Hematopoietic multipotent progenitor cell (in vitro differentiated cells): ENCODE data around the gene ZNF594. TPM values are rescaled to one million over a fixed set of nuclear protein-coding genes. Genes with fewer than 3 reads are reported as not detected.
"Not testable (repeated sequence)": the region's sequence is repeated elsewhere in the genome, so short reads cannot be mapped to it uniquely, and the experiment has no call there.

Source experiments
- DNase-seq, 3 donors: peaks; one replicate each; pipeline ENCODE4 v3.0.0-alpha.2; 2011 to 2015; ENCODE audit warnings: low read depth in 2 of 3, low spot score in 2 of 3
- total RNA-seq: library from RNA; depleted of rRNA; stranded (reverse); fragments of >200 nt; gene quantifications from one replicate; pipeline ENCODE4 v1.2.3, GENCODE V29; 2012

The ZNF594 gene
- total RNA-seq, 1 donor = 17.5 TPM

DNA sequence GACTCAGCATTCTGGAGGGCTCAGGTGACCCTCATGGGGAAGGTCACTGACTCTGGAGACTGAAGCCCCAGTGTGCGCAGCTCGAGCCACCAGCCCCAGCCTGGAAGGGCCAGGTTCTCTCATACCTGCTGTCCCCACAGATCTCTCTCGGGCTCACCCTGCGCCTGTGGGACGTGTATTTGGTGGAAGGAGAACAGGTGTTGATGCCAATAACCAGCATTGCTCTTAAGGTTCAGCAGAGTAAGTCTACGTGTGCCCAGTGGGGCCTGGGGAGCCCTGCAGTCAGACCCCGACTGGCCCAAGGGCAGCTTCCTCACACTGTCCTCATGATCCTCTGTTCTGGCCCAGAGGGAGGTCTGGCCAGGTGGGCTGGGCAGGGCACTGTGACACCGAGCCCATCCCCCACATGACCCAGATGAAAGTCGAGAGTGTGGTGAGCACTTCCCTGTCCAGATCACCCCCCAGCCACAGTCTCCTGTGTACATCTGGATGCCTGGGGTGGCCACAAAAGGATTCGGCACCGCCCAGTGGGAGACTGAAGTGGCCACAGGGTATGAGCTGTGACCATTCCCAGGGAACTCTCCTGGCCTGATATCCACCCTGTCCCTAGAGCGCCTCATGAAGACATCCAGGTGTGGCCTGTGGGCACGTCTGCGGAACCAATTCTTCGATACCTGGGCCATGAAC lies 54.0 kb downstream of the ZNF594 start:
- DNase-seq = not testable (repeated sequence)

- DNase-seq = not testable (repeated sequence)
These were observed 54.9 kb downstream of the ZNF594 start for GRCh38 chr17:5136580-5137412.

DNA sequence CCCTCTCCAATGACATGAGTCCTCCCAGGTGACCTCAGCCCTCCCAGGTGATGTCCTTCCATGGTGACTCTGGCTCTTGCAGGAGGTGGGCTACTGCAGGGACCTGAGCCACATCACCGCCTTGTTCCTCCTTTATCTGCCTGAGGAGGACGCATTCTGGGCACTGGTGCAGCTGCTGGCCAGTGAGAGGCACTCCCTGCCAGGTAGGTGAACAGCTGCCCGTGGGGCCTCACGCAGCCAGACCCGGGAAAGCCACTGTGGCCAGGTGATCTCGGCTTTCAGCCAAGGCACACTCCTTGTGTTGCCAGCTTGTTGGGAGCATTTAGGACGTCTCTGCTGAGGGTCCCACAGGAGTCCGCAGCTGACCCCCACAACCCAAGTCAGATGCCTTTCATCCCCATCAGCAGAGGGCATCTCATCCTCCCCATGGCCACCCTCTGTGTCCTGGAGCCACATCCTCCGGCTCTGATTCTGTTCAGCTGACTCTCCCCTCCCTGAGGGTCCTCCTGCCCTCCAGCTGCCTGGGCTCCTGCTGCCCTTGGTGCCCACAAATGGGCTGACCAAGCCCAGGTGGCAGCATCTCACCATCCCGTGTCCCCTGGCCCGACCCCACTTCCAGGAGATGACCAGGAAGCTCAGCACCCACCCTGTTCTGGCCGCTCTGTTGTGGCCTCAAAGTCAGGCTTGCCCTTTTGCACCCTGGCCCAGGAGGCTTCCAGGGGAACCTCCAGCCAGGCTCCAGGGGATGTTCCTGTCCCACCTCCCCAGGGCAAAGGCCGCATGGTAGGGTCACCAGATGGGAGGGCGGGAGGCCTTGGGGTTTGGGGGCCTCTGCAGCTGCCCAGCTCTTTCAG lies 55.7 kb downstream of the ZNF594 start:
- no peak for DNase-seq

- DNase-seq = not testable (repeated sequence)
These were observed 56.4 kb downstream of the ZNF594 start for GRCh38 chr17:5135131-5135712.

GRCh38 chr17:5134571-5134970 lies 57.1 kb downstream of the ZNF594 start:
- DNase-seq = not testable (repeated sequence)

GRCh38 chr17:5133961-5134360 lies 57.7 kb downstream of the ZNF594 start:
- DNase-seq = not testable (repeated sequence)

- no peak for DNase-seq
These were observed 58.4 kb downstream of the ZNF594 start for GRCh38 chr17:5133311-5133710.

- DNase-seq = peak in 1 of 3 donors; percentile 8
These were observed 59.0 kb downstream of the ZNF594 start for GRCh38 chr17:5132503-5133225.

DNA sequence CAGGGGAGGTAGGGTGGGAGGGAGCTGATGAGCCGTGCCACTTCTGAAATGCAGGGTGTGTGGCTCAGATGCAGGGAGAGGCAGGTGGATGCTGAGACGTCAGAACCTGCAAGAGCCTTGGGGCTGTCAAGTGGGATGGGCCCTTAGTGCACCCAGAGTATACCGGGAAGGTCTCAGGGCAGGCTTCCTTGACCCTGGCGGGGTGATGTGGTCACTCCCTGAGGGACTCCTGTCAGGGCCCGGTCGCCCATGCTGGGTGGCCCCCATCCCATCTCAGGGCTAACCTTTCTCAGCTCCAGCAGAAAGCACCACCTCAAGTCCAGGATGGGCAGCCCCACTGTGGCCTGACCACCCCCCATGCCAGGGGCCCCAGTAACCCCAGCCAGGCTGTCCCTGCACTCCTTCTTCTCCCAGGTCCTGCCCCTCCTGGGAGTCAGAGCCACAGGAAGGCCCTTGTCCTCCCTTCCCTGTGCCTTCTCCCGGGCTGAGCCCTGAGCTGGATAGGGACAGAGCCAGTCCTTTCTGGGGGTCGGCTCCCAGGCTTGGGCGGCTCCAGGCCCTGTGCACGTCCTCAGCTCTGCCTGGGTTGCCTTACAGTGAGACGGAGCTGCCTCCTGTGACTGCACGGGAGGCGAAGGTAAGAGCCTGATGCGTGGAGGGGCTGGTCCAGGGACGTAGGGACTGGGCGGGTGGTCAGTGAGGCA lies 59.7 kb downstream of the ZNF594 start:
- DNase-seq = not testable (repeated sequence)

DNA sequence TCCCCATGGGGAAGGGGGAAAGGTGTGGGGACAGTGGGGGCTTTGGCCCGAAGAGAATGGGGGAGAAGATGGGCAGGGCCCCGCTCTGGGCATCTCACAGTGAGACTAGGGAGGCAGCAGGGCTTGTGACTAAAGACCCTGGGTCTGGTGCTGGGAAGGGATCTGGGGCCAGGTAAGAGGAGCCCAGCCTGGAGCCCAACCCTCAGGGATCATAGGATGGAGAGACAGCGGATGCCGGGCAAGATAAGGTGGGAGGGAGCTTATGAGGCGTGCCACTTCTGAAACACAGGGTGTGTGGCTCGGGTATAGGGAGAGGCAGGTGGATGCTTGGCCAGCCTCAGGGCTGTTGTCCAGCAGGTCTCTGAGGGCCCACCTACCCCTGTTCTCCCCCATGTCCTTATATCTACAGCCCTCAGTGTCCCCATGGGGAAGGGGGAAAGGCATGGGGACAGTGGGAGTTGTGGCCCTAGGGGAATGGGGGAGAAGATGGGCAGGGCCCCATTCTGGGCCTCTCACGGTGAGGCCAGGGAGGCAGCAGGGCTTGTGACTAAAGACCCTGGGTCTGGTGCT lies 60.4 kb downstream of the ZNF594 start:
- DNase-seq = no peak

DNA sequence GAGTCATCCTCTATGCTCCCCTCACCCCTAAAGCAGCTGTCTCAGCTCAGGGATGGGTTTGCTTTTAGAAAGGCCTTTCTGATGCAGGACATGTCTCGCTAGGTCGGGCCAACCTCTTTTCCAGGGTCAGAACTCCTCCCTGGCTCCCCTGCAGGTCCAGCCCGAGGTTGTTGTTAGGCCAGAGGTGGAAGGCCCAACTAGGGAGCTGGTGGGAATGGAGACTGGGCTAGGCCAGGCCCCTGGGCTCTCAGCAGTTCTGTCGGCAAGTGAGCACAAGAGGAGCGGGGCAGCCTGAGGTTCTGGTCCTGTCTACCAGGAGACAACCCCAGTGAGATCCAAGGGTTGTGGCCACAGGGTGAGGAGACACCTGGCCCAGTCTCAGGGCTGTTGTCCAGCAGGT lies 61.0 kb downstream of the ZNF594 start:
- DNase-seq = not testable (repeated sequence)

DNA sequence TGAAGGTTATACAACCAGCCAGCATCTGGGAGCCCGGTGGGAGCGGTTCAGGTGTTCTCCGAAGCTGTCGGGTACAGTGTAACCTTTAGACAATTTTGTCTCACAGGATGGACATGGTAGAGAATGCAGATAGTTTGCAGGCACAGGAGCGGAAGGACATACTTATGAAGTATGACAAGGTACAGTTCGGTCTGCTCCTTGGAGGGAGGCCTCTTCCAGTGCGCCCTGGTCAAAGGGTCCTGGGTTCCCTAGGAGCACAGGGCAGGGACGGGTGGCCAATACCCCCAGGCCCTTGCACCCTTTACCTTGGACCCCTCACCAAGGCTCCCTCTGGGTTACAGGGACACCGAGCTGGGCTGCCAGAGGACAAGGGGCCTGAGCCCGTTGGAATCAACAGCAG lies 61.4 kb downstream of the ZNF594 start:
- not testable (repeated sequence) for DNase-seq

- not testable (repeated sequence) for DNase-seq
These were observed 61.9 kb downstream of the ZNF594 start for GRCh38 chr17:5129770-5130169.

Other genes starting within 250 kb of the ZNF594 start
- 429 TPM for gene PFN1, start 243.3 kb downstream of the ZNF594 start, total RNA-seq
- 2.4 TPM for gene ENO3, start 240.7 kb downstream of the ZNF594 start, total RNA-seq
- 31.2 TPM for gene SPAG7, start 224.1 kb downstream of the ZNF594 start, total RNA-seq
- gene CAMTA2, start 204.2 kb downstream of the ZNF594 start, total RNA-seq = 6.2 TPM
- not detected for gene INCA1, start 194.3 kb downstream of the ZNF594 start, total RNA-seq
- gene KIF1C, start 193.9 kb downstream of the ZNF594 start, total RNA-seq = 1.1 TPM
- gene SLC52A1, start 156.4 kb downstream of the ZNF594 start, total RNA-seq = not detected
- gene ZFP3, start 113.4 kb downstream of the ZNF594 start, total RNA-seq = 1.3 TPM
- gene ZNF232, start 80.0 kb downstream of the ZNF594 start, total RNA-seq = 4.8 TPM
- 2.2 TPM for gene USP6, start 75.8 kb downstream of the ZNF594 start, total RNA-seq
- 0.54 TPM for gene SCIMP, start 43.0 kb upstream of the ZNF594 start, total RNA-seq
- gene RABEP1, start 90.4 kb upstream of the ZNF594 start, total RNA-seq = 11.0 TPM
- gene NUP88, start 227.8 kb upstream of the ZNF594 start, total RNA-seq = 61.7 TPM
- 27.2 TPM for gene RPAIN, start 228.3 kb upstream of the ZNF594 start, total RNA-seq
- 113 TPM for gene C1QBP, start 247.3 kb upstream of the ZNF594 start, total RNA-seq